Stimulated activated CD8-positive, alpha-beta memory T cell treated with anti-CD3 and anti-CD28 coated beads, Interleukin-15, amount 100 ng/mL, for 48 hours (primary cell): ENCODE results near the gene DGKQ.
"Not testable (repeated sequence)": the region's sequence is repeated elsewhere in the genome, so short reads cannot be mapped to it uniquely, and the experiment has no call there.

Experiments used
- DNase-seq, 2 donors: peaks; one replicate each; pipeline ENCODE4 v3.0.0-alpha.2; 2020; ENCODE audit warnings: low read depth in 2 of 2

Gene DGKQ

DNA sequence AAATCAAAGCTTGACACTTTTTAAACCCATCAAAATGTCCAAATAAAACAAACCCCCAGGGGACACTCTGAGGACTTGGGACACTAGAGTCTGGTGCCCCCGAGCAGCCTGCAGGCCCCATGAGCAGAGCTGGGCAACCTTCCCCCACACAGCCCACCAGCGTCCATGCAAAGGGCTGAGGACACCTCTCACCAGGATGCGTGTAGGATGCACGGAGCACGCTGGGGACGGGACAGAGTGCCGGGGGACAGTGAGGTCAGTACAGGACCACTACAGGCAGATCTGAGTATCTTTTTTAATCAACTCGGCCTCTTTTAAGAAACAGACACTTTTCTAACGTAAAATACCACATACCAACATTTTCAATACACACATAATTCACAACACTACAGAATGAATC, 48.2 kb downstream of the DGKQ start:
- no peak for DNase-seq

DNA sequence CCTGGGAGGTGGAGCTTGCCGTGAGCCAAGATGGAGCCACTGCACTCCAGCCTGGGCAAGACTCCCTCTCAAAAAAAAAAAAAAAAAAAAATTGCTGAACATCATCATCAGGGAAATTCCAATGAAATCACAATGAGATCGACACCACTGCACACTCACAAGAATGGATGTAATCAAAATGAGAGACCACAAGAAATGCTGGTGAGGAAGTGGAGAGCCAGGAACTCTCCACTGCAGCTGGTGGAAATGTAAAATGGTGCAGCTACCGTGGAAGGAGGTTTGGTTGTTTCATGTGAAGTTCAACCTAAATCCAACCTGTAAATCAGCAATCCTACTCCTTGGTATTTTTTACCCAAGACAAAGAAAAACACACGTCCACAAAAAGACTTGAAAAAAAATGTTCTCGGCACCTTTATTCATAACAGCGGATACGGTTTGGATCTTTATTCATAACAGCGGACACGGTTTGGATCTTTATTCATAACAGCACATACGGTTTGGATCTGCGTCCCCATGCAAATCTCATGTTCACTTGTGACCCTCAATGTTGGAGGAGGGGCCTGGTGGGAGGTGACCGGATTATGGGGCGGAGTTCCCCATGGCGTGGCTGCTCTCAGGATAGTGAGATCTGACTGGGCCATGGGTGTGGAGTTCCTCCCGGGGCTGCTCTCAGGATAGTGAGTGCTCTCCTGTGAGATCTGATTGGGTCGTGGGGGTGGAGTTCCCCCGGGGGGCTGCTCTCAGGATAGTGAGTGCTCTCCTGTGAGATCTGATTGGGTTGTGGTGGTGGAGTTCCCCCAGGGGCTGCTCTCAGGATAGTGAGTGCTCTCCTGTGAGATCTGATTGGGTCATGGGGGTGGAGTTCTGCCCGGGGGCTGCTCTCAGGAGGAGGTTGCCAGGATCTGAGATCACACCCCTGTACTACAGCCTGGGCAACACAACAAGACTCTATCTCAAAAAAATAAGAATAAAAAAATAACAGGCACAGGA, 49.0 kb downstream of the DGKQ start:
- DNase-seq, result peak; percentile 25 to 34

DNA sequence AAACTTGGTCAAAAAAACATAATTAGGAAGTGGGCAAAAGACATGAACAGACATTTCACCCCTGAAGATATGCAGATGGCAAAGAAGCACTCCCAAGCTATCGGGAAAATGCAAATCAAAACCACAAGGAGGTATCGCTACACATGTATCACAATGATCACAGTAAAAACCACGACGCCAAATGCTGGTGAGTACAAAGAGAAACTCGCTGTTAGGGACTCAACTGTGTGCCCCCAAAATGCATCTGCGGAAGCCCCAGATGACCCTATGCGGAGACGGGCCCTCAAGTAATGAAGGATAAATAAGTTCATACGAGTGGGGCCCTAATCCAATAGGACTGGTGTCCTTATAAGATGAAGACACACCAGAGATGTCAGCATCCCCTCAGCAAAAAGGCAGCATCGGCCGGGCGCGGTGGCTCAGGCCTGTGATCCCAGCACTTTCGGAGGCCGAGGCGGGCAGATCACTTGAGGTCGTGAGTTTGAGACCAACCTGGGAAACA, 51.5 kb downstream of the DGKQ start:
- DNase-seq, result no peak

- not testable (repeated sequence) for DNase-seq
These were observed 54.2 kb downstream of the DGKQ start for GRCh38 chr4:919004-919680.

- DNase-seq, result not testable (repeated sequence)
These were observed 54.8 kb downstream of the DGKQ start for GRCh38 chr4:918591-918990.

DNA sequence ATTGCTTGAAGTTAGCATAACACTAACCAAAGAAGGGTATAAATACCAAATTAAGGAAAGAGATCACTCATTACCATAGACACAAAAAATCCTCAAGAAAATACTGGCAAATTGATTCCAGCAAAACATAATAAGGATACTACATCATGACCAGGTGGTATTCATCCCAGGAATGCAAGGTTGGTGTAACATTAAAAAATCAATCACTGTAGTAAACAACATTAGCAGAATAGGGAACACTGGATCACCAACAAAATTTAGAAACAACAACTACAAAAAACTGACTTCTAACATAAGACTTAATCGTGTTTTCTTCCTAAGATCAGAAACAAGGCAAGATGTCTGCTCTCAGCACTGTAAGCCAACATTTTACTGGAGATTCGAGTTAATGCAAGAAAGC, 55.4 kb downstream of the DGKQ start:
- no peak for DNase-seq

DNA sequence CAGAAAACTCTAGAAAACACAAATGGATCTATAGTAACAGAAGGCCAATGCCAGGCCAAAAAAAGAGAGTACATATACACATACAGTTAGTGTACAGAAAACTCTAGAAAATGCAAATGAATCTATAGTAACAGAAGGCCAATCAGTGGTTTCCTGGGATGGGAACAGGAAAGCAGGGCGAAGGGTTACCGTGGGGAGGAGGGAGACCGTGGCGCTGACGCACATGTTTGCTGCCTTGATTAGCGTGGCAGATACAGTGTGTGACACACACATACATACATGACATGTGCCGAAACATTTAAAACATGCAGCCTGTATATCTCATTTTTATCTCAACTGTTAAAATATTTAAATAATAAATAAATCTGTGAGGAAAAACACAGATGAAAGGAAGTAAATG, 55.9 kb downstream of the DGKQ start:
- no peak for DNase-seq

GRCh38 chr4:915595-915994, 57.8 kb downstream of the DGKQ start:
- no peak for DNase-seq

GRCh38 chr4:915041-915474, 58.3 kb downstream of the DGKQ start:
- DNase-seq, result no peak

- no peak for DNase-seq
These were observed 58.8 kb downstream of the DGKQ start for GRCh38 chr4:914531-914930.

- DNase-seq, result no peak
These were observed 60.1 kb downstream of the DGKQ start for GRCh38 chr4:913280-913618.

DNA sequence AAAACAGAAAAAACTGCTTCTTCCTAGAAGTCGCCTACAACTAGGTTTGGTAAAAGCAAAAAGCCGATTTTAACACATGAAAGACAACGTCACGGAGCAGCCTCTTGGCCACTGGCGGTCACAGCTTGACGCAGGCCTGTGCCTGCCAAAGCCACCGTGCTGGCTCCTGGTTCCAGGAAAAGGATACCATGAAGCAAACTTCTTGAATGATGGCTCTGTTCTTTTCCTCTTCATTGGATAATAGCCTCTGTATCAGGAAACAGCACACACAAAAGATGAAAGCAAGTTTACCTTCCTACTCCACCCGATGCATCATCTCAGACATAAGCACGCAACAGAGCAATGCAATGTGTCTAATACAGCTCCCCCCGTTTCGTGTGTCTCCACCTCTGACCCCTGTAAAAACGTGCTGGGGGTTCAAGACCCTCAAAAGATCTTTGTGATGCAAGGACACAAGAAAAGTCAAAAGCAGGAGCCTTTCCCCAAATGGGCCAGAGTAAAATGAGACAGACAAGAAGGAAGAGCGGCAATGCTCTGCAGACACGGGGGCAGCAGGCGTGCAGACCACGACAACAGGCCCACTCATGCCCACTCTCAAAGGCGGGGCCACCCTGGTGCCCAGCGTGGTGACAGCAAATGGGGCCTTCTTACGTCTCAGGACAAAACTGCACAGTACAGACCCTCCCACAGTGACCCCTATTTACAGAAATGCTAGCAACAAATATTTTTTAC, 60.7 kb downstream of the DGKQ start:
- DNase-seq, result no peak

GRCh38 chr4:911871-912490, 61.4 kb downstream of the DGKQ start:
- DNase-seq, result no peak

DNA sequence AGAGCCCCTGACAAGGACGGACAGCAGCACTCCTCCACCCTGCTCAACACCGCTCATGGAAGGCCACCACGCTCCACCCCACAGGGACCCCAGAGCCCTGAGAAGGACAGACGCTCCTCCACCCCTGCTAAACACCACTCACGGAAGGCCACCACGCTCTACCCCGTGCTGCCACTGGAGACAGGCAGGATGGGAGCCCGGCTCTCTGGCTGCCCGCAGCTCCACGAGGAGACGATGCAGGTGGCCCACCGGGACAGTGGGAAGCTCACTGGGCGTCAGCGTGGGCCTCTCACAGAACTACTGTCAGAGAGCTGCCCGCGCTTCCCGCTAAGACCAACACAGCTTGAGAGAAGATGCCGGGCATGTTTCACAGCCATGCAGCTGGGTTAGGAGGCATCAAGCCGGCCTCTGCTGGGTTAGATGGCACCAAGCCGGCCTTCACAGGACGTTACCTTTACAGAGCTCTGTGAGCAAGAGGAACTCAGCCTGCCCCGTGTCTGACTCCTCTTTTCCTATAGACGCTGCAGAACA, 62.1 kb downstream of the DGKQ start:
- no peak for DNase-seq

- no peak for DNase-seq
These were observed 62.8 kb downstream of the DGKQ start for GRCh38 chr4:910366-911091.

- no peak for DNase-seq
These were observed 63.5 kb downstream of the DGKQ start for GRCh38 chr4:909821-910220.

DNA sequence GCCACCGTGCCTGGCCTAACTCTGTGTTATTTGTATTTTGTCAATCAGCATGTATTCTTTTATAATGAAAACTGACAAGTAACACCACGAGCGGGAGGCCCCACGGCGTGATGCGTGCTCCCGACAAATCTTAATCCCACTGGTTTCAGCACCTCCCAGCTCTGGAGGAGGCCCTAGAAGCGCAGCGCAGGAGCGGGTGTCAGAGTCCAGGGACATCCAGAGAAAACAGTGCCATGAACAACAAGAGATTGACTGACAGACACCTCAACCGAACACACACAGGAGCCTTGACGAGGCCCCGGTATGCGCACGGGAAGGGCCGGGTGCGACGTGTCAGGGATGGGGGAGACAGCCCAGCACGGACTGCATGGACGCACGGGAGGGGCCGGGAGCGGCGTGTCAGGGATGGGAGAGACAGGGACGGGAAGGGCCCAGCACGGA, 64.2 kb downstream of the DGKQ start:
- no peak for DNase-seq
